Measurements from ENCODE around the gene STUB1. TPM values are rescaled to one million over a fixed set of nuclear protein-coding genes. Genes with fewer than 3 reads are reported as not detected.

The STUB1 gene
- 145 and 166 TPM in 2 replicates for total RNA-seq

GRCh38 chr16:679814-680624, at the start of gene STUB1:
Gene STUB1, plus strand, starts transcription at chr16:680410. Its CDS starts 116 bp downstream, at chr16:680526.

GRCh38 chr16:630815-631405, 49.3 kb upstream of the STUB1 start, which contains the start of gene WFIKKN1:
Gene WFIKKN1, plus strand, starts transcription at chr16:630985. Its CDS starts 269 bp downstream, at chr16:631254.

GRCh38 chr16:636206-637080, 43.8 kb upstream of the STUB1 start, which contains the start of gene METTL26:
Gene METTL26, minus strand, starts transcription at chr16:636305. Its CDS starts 15 bp downstream, at chr16:636290.

GRCh38 chr16:641326-642188, 38.7 kb upstream of the STUB1 start, which contains the start of gene MCRIP2:
Gene MCRIP2, plus strand, starts transcription at chr16:641828. Its CDS starts 164 bp downstream, at chr16:641992.

GRCh38 chr16:648781-649589, 31.2 kb upstream of the STUB1 start, which contains the start of gene WDR90:
Gene WDR90, plus strand, starts transcription at chr16:649365. Its CDS starts 52 bp downstream, at chr16:649417.

GRCh38 chr16:667780-668518, 12.3 kb upstream of the STUB1 start, which contains the start of gene RHOT2:
Gene RHOT2, plus strand, starts transcription at chr16:668132. Its CDS starts 68 bp downstream, at chr16:668200.

GRCh38 chr16:674968-675883, 5.0 kb upstream of the STUB1 start, which contains the start of gene RHBDL1:
Gene RHBDL1, plus strand, starts transcription at chr16:675671. Its CDS starts 120 bp downstream, at chr16:675791.

GRCh38 chr16:684071-684794, 4.0 kb downstream of the STUB1 start, which contains the start of gene JMJD8:
Gene JMJD8, minus strand, starts transcription at chr16:684334. Its CDS starts 15 bp downstream, at chr16:684319.

GRCh38 chr16:705431-706188, 25.4 kb downstream of the STUB1 start, which contains the start of gene FBXL16:
Gene FBXL16, minus strand, starts transcription at chr16:705801. Its CDS starts 8,396 bp downstream, at chr16:697405.

GRCh38 chr16:714558-715476, 34.6 kb downstream of the STUB1 start, which contains the start of gene METRN:
Gene METRN, plus strand, starts transcription at chr16:715118. Its CDS starts 172 bp downstream, at chr16:715290.

GRCh38 chr16:720990-721764, 41.0 kb downstream of the STUB1 start, which contains the start of gene ANTKMT:
Gene ANTKMT, plus strand, starts transcription at chr16:721146. Its CDS starts 129 bp downstream, at chr16:721275.

GRCh38 chr16:726438-727290, 46.5 kb downstream of the STUB1 start, which contains the start of the genes CCDC78 and HAGHL:
Gene CCDC78, minus strand, starts transcription at chr16:726443. Its CDS starts 76 bp downstream, at chr16:726367.
Gene HAGHL, plus strand, starts transcription at chr16:727106. Its CDS starts 404 bp downstream, at chr16:727510.

Measured in tracheal epithelial cell (primary cell).